BLaER1 treated with 17β-estradiol and CSF1 and Interleukin-3, amounts not matched to agents 10 nM and 100 nM (cell line): ENCODE measurements around the gene CALHM1.

Experiments used
- H3K27ac ChIP-seq, 11 experiments: shearing (Covaris generic); formaldehyde crosslinking; 2 replicates each; pipeline ENCODE4 v1.8.1; 2022
- H3K27me3 ChIP-seq, 11 experiments: shearing (Covaris generic); formaldehyde crosslinking; 2 replicates each; pipeline ENCODE4 v1.8.1; 2022
- H3K36me3 ChIP-seq, 11 experiments: shearing (Covaris generic); formaldehyde crosslinking; 2 replicates each; pipeline ENCODE4 v1.8.1; 2022
- H3K4me1 ChIP-seq, 10 experiments: shearing (Covaris generic); formaldehyde crosslinking; 2 replicates each; pipeline ENCODE4 v1.8.1; 2022
- H3K4me2 ChIP-seq, 11 experiments: shearing (Covaris generic); formaldehyde crosslinking; 2 replicates each; pipeline ENCODE4 v1.8.1; 2022
- H3K4me3 ChIP-seq, 10 experiments: shearing (Covaris generic); formaldehyde crosslinking; 2 replicates each; pipeline ENCODE4 v1.8.1; 2022
- H3K9ac ChIP-seq, 11 experiments: shearing (Covaris generic); formaldehyde crosslinking; 2 replicates each; pipeline ENCODE4 v1.8.1; 2022
- H3K9me3 ChIP-seq, 11 experiments: shearing (Covaris generic); formaldehyde crosslinking; replicated peaks in 1 of 11; 2 replicates each; pipeline ENCODE4 v1.8.1; 2022
- H4K20me1 ChIP-seq, 11 experiments: shearing (Covaris generic); formaldehyde crosslinking; 2 replicates each; pipeline ENCODE4 v1.8.1; 2022
- Cebpa-rat ChIP-seq, 11 experiments: shearing (Covaris generic); IDR thresholded peaks; 2 replicates each; pipeline ENCODE4 v1.8.1; 2022

Gene CALHM1

DNA sequence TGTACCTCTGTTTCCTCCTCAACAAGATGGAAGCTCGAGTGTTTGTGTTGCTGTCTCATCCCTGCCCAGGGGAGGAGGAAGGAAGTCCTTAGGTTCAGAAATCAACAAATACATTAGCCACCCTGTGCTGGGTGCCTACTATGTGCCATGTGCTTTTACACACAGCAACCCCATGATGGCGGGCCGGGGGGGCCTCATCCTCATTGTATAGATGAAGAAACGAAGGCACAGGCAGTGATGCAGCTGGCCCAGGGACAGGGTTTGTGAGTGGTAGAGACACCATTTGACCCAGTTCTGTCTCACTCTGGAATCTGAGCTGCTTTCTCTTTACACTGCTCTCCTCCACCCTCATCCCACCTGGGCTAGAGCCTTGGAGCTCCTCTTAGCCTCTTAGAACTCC is 4.7 kb downstream of the CALHM1 start:
- Histone ChIP-seq H3K36me3 (peaks cover 7 to 18% (median 13%) of the 10 kb centered on the region in 11 experiments; a peak in 21 of 22 replicates), H3K4me2 (peak overlapping the region in 8 of 11 experiments; percentile 8 to 100 (median 74); a peak in 12 of 22 replicates), H3K9me3 (no peaks in the 10 kb centered on the region), H3K4me3 (no peak overlapping the region), H3K27me3 (no peaks in the 10 kb centered on the region), H3K27ac (no peak overlapping the region; a peak in 1 of 22 replicates), H3K4me1 (peaks cover 44 to 73% (median 65%) of the 10 kb centered on the region in 10 experiments), H4K20me1 (peaks cover 3 to 18% (median 15%) of the 10 kb centered on the region in 11 experiments; a peak in 19 of 22 replicates), H3K9ac (no peak overlapping the region)
- no peak for TF ChIP-seq Cebpa-rat (IDR thresholded peaks at IDR 0.05)

DNA sequence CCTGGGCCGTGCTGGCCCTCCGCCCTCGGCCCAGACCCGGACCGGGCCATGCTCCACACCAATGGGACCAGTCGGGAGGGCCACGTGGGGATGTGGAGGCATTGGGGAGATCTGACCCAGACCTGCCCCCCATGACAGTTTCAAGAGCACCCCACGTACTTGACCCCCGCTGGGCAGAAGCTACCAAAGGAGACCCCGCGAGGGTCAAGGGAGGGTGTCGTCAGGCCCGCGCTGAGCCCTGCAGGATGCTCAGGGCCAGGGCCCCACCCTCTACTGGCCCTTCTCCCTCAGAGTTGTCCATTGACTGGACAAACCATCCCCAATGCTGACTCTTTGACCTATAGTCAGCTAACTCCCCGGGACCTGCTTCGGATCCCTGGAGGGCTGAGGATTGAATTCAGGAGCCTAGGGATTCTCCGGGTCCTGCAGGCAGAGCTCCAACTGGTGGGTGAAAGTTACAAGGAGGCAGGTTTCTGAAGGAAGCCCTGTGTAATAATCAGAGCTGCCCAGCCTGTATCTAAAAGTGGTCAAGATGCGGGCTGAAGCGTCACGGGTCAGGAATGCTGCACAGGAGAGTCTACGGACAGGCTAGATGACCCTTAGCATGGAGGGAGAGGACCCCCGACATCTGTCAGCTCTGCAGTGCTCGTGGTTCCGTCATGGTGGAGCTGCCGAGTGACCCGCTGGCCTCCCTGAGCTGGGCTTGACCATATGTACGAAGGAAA is 6.0 kb downstream of the CALHM1 start:
- H3K27ac ChIP-seq = peak overlapping the region; percentile 33 to 84 (median 76); a peak in 21 of 22 replicates
- H3K4me2 ChIP-seq = peak overlapping the region; percentile 93 to 100 (median 97)
- peak overlapping the region; percentile 79 to 88 (median 83) for H3K9ac ChIP-seq
- H3K9me3 ChIP-seq = no peaks in the 10 kb centered on the region
- H3K27me3 ChIP-seq = no peaks in the 10 kb centered on the region
- TF ChIP-seq Cebpa-rat (IDR thresholded peaks at IDR 0.05) = no peak
- H3K36me3 ChIP-seq = peaks cover 20 to 32% (median 24%) of the 10 kb centered on the region in 11 experiments
- H3K4me1 ChIP-seq = peaks cover 52 to 73% (median 64%) of the 10 kb centered on the region in 10 experiments
- peaks cover 3 to 32% (median 28%) of the 10 kb centered on the region in 11 experiments; a peak in 20 of 22 replicates for H4K20me1 ChIP-seq
- H3K4me3 ChIP-seq = peak overlapping the region; percentile 73 to 94 (median 82)

- peak within 1 kb of the TSS; percentile 79 to 88 (median 83) for H3K9ac ChIP-seq
- TF ChIP-seq Cebpa-rat (IDR thresholded peaks at IDR 0.05) = no peak
- peak within 1 kb of the TSS; percentile 73 to 94 (median 82) for H3K4me3 ChIP-seq
Measured at GRCh38 chr10:103451831-103452505, 6.7 kb downstream of the CALHM1 start, which contains the start of gene CALHM2. CALHM2 (minus strand) TSS chr10:103452370; CDS start chr10:103449941, 2,429 bp downstream.

DNA sequence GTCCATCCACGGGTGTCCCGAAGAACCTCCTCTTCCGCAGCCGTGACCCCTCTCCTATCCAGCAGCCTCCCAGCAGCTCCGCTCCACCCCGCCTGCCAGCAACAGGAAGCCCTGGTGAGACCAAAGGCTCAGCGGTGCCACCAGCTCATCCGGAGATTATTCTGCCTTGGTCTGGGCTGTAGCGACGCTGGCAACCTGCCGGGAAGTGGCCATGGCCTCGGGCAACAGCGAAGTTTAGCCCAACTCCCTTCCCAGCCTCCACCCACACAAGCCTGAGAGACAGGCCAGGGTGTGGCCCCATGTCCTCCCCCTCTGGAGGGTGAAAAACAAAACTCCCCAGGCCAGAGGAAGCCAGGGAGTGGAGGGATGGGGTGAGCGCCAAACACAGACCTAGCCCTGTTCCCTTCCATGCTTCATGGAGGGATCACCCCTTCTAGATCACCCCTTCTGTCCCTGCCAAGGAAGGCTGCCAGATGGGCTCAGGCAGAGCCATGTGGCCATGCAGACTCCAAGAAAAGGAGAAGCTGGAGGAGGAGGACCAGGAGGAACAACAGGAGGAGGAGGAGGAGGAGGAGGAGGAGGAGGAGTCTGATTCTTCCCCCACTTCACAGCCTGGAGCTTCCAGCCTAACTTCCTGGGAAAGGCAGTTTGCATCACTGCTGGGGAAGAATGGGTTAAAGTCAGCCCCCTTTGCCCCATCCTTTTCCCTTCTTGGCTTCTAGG is 7.4 kb downstream of the CALHM1 start:
- no peaks in the 10 kb centered on the region for H3K9me3 ChIP-seq
- peak overlapping the region; percentile 93 to 100 (median 97) for H3K4me2 ChIP-seq
- H3K4me3 ChIP-seq = peak overlapping the region; percentile 73 to 94 (median 82)
- TF ChIP-seq Cebpa-rat (IDR thresholded peaks at IDR 0.05) = no peak
- H3K4me1 ChIP-seq = peaks cover 55 to 69% (median 66%) of the 10 kb centered on the region in 10 experiments
- peaks cover 34 to 46% (median 38%) of the 10 kb centered on the region in 11 experiments for H3K36me3 ChIP-seq
- H3K27me3 ChIP-seq = no peaks in the 10 kb centered on the region
- H3K27ac ChIP-seq = peak overlapping the region; percentile 51 to 84 (median 76); a peak in 21 of 22 replicates
- peaks cover 3 to 46% (median 40%) of the 10 kb centered on the region in 11 experiments; a peak in 21 of 22 replicates for H4K20me1 ChIP-seq
- H3K9ac ChIP-seq = peak overlapping the region; percentile 79 to 88 (median 83)

More at GRCh38 chr10:103451831-103452505, 6.7 kb downstream of the CALHM1 start, which contains the start of gene CALHM2:
- peaks cover 3 to 39% (median 35%) of the 10 kb centered on the region in 11 experiments; a peak in 21 of 22 replicates for H4K20me1 ChIP-seq
- no peaks in the 10 kb centered on the region for H3K9me3 ChIP-seq
- peaks cover 56 to 73% (median 64%) of the 10 kb centered on the region in 10 experiments for H3K4me1 ChIP-seq
- no peaks in the 10 kb centered on the region for H3K27me3 ChIP-seq
- H3K27ac ChIP-seq = peak within 1 kb of the TSS; percentile 51 to 84 (median 76); a peak in 21 of 22 replicates
- peaks cover 27 to 39% (median 31%) of the 10 kb centered on the region in 11 experiments for H3K36me3 ChIP-seq
- peak within 1 kb of the TSS; percentile 93 to 100 (median 97) for H3K4me2 ChIP-seq

DNA sequence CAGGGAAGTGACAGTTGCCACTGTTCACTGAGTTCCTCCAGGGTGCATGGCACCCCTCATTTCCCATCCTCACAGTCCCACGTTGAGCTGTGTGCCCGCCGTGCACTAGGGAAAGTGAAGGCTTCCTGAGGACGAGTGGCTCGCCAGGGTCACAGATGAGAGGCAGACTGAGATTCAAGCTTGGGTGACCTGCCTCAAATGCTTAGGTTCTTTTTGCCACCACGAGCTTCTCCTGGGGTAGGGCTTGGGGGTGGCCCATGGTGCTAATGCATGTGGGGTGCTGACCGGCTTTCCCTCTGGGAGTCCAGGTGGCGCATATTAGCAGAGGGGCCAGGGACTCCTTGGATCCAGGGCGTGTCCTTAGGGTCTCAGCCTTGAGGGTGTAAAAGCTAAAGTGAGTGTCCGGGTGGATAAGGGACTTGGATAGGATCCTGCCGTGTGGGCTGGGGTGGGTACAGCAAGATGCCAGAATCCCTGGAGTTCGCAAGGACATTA is 8.5 kb downstream of the CALHM1 start:
- Histone ChIP-seq H3K4me2 (peak overlapping the region; percentile 93 to 100 (median 97)), H3K36me3 (peaks cover 44 to 56% (median 49%) of the 10 kb centered on the region in 11 experiments), H3K27ac (peak overlapping the region; percentile 0 to 84 (median 76); a peak in 18 of 22 replicates), H3K27me3 (no peaks in the 10 kb centered on the region), H3K9ac (peak overlapping the region; percentile 79 to 88 (median 83)), H3K4me1 (peaks cover 55 to 77% (median 71%) of the 10 kb centered on the region in 10 experiments), H4K20me1 (peaks cover 3 to 56% (median 50%) of the 10 kb centered on the region in 11 experiments; a peak in 21 of 22 replicates), H3K4me3 (peak overlapping the region; percentile 73 to 94 (median 82); a peak in 18 of 20 replicates), H3K9me3 (no peaks in the 10 kb centered on the region)
- TF ChIP-seq Cebpa-rat (IDR thresholded peaks at IDR 0.05) = no peak

- H3K4me2 ChIP-seq = peak overlapping the region; percentile 93 to 100 (median 97)
- H3K36me3 ChIP-seq = peaks cover 52 to 63% (median 56%) of the 10 kb centered on the region in 11 experiments
- H3K27ac ChIP-seq = peak overlapping the region in 9 of 11 experiments; percentile 26 to 84 (median 77); a peak in 14 of 22 replicates
- peak overlapping the region in 9 of 10 experiments; percentile 73 to 94 (median 85); a peak in 16 of 20 replicates for H3K4me3 ChIP-seq
- no peak for TF ChIP-seq Cebpa-rat (IDR thresholded peaks at IDR 0.05)
- peaks cover 55 to 84% (median 71%) of the 10 kb centered on the region in 10 experiments for H3K4me1 ChIP-seq
- peak overlapping the region; percentile 79 to 88 (median 83); a peak in 16 of 22 replicates for H3K9ac ChIP-seq
- H4K20me1 ChIP-seq = peaks cover 3 to 64% (median 58%) of the 10 kb centered on the region in 11 experiments; a peak in 21 of 22 replicates
- H3K9me3 ChIP-seq = no peaks in the 10 kb centered on the region
- H3K27me3 ChIP-seq = no peaks in the 10 kb centered on the region
Measured at GRCh38 chr10:103449208-103450144, 9.2 kb downstream of the CALHM1 start.

DNA sequence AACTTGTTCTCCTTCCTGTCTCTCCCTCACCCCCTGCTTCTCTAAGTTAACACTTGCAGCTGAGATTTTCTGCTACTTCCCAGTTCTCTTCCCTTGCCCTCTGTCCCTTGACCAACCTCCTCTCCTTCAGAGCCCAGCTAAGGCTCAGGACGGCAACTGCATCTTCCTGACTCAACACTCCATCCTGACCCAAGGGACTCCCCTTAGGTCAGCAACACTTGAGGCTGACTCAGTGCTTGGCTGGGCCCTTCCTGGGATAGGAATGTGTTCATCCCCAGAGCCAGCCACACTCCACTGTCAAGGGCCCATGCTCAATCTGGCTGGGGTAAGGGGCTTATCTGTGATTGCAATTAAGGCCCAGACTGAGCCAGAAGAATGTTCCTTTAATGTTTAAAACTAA is 10.0 kb downstream of the CALHM1 start:
- peak overlapping the region; percentile 93 to 100 (median 97) for H3K4me2 ChIP-seq
- no peaks in the 10 kb centered on the region for H3K9me3 ChIP-seq
- peak overlapping the region in 8 of 11 experiments; percentile 4 to 86 (median 65); a peak in 9 of 22 replicates for H3K9ac ChIP-seq
- peak overlapping the region in 6 of 11 experiments; percentile 13 to 84 (median 48); a peak in 6 of 22 replicates for H3K27ac ChIP-seq
- H3K4me3 ChIP-seq = peak overlapping the region in 7 of 10 experiments; percentile 76 to 94 (median 85); a peak in 12 of 20 replicates
- peaks cover 3 to 71% (median 64%) of the 10 kb centered on the region in 11 experiments; a peak in 21 of 22 replicates for H4K20me1 ChIP-seq
- peaks cover 55 to 84% (median 66%) of the 10 kb centered on the region in 10 experiments for H3K4me1 ChIP-seq
- peaks cover 59 to 71% (median 64%) of the 10 kb centered on the region in 11 experiments for H3K36me3 ChIP-seq
- H3K27me3 ChIP-seq = no peaks in the 10 kb centered on the region
- no peak for TF ChIP-seq Cebpa-rat (IDR thresholded peaks at IDR 0.05)
